Dermis blood vessel endothelial cell (primary cell): ENCODE data around the gene NUCB2. TPM values are rescaled to one million over a fixed set of nuclear protein-coding genes. Genes with fewer than 3 reads are reported as not detected.

ENCODE experiments used
- DNase-seq: peaks from one replicate; pipeline ENCODE4 v3.0.0; 2010
- total RNA-seq: library from RNA; depleted of rRNA; stranded (reverse); fragments of >200 nt; gene quantifications from 2 replicates; pipeline ENCODE4 v1.2.3, GENCODE V29; 2014

Gene NUCB2
- total RNA-seq, 1 donor from 2014 or later, result 57.2 TPM

DNA sequence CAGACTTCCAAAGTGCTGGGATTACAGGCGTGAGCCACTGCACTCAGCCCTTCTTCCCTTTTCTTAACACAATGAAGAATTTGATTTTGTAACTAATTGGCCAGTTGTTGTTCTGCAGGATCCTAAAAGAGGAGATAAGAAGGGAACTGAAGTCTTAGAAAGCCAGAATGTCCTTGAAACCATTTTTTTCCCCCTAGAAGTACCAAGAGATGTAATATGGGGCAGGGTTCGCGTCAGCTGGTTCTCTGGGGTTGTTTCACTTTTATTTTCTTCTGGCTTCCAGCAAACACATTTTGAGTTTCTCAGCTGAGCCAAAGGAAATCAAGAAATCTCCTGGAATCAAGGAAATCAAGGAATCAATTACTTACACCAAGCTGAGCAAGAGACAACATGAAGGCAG lies 7.6 kb upstream of the NUCB2 start:
- DNase-seq, result no peak

DNA sequence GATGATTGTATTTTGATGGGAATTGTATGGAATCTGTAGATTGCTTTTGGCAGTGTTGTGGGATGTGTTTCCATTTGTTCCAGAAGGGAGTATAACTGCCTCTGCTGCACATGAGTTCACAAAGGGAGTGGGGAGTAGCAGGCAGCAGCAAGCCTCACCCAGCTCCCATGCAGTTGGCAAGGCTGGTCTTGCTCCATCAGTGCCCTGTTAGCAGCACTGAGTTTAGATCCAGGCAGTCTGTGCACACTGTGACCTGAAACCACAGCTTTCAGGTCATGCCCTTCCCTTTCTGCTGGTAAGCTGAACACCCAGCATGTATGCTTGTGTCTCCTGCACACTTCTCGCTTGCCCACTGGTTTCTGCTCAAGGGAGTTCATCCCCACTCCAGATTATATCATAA lies 3.7 kb upstream of the NUCB2 start:
- no peak for DNase-seq

GRCh38 chr11:17273211-17273610 lies 3.3 kb upstream of the NUCB2 start:
- DNase-seq, result no peak

DNA sequence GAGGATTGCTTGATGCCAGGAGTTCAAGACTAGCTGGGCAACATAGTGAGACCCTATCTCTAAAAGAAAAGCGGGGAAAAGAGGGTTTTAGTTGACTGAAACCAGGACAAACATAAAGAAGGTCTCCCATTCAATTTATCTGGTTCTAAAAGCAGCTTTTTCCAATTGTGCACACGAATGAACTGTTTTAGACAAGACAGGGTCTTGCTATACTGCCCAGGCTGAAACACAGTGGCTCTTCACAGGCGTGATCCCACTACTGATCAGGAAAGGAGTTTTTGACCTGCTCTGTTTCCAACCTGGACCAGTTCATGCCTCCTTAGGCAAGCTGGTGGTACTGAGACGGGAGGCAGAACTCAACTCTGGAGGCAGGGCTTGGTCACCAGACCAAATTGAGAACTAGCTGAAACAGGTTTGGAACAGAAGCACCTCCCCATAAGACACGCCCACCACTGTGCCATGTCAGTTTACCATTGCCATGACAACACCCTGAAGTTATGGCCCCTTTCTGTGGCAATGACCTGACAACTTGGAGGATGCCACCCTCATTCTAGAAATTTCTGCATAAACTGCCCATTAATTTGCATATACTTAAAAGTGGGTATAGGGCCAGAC lies 2.8 kb upstream of the NUCB2 start:
- no peak for DNase-seq

GRCh38 chr11:17275400-17276235 lies 921 bp upstream of the NUCB2 start:
- peak; percentile 11 for DNase-seq

- DNase-seq, result peak; percentile 39
Measured at GRCh38 chr11:17277024-17277584, 565 bp downstream of the NUCB2 start.

DNA sequence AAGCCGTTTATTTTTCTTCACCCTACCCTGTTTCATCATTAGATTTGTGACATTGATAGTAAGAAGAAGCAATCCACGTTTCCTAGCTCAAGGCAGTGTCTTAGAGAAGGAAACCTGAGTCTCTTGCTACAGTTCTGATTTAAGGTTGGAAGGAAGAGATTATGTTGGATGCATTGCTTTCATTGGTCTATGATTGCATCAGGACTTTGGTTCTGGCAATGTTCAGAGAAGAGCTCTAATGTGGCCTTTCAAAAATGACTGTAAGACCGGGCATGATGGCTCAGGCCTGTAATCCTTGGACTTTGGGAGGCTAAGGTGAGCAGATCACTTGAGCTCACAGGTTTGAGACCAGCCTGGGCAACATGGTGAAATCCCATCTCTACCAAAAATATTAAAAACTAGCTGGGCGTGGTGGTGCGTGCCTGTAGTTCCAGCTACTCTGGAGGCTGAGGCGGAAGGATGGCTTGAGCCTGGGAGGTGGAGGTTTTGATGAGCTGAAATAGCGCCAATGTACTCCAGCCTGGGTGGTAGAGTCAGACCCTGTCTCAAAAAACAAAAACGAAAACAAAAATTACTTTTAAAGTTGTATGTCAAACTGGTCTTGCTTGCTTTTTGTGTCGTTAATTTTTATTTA lies 4.1 kb downstream of the NUCB2 start:
- no peak for DNase-seq

GRCh38 chr11:17286332-17286731 lies 9.8 kb downstream of the NUCB2 start:
- no peak for DNase-seq

DNA sequence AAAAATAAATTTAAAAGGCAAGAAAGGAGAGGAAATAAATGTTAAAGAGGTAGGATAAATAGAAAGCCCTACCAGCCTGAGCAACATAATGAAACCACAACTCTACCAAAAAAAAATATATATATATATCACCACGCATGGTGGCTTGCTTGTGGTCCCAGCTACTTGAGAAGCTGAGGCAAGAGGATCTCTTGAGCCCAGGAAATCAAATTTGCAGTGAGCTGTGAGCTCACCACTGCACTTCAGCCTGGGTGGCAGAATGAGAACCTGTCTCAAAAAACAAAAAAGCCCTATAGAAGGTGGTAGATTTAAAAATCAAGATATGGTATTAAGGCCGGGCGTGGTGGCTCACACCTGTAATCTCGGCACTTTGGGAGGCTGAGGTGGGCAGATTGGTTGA lies 10.5 kb downstream of the NUCB2 start:
- no peak for DNase-seq

- DNase-seq, result no peak
Measured at GRCh38 chr11:17291710-17292109, 15.2 kb downstream of the NUCB2 start.

DNA sequence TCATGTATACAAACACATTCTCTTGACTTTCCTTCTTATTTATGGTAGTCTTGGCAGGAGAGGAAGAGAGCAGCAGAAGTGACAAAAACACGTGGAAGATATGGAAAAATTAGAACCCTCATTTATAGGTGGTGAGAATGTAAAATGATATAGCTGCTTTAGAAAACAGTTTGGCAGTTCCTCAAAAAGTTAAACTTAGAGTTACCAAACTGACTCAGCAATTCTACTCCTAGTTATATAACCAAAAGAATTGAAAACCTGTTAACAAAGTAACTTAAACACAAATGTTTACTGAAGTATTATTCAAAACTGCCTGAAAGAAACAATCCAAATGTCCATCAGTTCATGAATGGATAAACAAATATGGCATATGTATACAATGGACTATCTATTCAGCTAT lies 16.8 kb downstream of the NUCB2 start:
- no peak for DNase-seq

- no peak for DNase-seq
Measured at GRCh38 chr11:17294033-17294432, 17.5 kb downstream of the NUCB2 start.

DNA sequence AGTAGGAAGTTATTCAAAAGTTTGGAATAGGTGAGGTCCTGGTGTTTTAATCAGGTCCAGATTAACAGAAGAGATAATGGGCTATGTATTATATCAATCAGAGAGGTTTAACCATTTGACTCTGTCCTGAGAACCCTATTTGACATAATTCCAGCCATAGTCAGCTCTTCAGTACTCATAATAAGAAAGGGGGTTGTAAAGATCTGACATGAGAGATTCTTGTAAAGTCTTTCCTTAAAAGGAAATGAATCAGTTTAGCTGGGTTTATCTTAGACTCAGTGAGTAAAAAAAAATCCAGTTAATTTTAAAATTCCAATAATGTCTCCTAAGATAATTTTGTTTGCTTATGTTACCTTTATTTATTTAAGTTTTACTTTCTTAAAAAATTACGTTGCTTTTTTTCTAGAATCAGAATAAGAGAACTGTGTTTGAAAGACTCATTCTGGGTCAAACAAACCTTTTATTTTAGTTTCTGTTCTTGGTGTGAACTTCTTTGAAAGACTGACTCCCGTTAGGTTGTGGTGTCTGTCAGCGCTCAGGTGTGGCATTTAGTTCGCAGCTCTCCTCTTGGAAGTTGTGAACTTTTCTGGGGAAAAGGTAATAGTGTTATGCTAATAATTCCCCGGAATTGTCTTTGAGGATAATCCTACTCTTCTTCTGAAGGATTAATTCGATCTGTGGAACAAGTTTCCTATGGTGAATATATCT lies 20.5 kb downstream of the NUCB2 start:
- peak; percentile 13 for DNase-seq

DNA sequence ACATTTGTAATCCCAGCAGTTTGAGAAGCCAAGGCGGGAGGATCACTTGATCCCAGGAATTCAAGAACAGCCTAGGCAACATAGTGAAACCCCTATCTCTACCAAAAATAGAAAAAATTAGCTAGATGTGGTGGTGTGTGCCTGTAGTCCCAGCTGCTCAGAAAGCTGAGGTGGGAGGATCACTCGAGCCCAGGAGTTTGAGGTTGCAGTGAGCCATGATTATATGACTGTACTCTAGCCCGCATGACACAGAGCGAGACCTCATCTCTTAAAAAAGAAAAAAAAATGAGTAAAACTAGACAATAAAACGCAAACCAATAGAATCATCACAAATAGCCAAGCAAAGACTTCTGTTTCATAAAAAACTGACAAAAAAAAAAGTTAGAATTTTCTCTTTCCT lies 21.8 kb downstream of the NUCB2 start:
- no peak for DNase-seq

DNA sequence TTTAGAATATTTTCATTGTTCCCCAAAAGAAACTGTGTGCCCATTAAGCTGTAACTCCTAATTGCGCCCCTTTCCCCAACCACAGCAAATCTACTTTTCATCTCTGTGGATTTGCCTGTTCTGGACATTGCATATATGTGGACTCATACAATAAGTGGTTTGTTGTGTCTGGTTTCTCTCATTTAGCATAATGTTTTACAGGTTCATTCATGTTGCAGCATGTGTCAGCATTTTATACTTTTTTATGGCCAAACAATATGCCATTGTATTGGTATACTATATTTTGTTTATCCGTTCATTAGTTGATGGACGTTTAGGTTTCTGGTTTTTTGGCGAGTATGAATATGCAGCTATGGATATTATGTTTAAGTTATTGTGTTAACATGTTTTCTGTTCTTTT lies 23.8 kb downstream of the NUCB2 start:
- no peak for DNase-seq

DNA sequence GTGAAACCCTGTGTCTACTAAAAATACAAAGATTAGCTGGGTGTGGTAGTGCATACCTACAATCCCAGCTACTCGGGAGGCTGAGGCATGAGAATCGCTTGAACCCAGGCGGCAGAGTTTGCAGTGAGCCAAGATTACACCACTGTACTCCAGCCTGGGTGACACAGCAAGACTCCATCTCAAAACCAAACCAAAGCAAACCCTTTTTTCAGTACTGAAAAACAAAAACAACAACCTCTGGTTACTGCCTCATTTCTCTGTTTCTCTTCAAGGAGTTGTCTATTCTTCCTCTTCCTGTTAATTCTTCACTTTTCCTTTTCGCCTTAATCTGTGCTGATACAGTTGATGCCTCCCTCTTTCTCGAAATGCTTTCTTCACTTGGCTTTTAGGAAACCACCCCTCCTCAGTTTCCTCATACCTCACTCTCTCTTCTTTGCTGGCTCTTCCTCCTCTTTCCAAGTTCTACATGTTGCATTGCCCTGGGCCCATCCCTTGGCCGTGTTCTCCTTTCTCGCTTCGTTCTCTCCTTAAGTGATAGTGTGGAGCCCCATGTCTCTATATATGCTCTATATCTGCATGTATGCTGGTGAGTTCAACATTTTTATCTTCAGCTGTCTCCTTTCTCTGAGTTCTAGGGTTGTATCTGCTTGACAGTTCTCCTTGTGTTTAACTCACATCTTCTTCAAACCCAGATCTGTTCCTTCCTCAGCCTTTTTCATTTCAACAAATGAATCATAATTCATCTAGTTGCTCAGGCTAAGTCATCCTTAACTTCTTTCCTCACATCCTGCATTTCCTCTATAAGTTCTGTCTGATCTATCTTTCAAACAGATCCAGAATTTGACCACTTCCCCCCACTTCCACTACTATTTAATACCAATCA lies 37.1 kb downstream of the NUCB2 start:
- no peak for DNase-seq

DNA sequence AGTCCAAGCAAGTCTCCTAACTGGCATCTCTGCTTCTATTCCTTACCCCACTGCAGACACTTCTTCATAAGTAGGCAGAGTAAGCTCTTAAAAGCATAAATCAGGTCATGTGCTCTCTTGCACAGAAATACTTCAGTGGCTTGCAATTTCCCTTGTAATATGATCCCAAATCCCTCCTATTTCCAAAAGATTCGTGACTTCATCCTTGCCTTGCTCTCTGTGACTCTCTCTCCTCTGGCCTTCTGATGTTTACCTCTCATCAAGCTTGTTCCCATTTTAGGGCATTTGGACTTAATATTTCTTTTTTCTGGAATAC lies 37.7 kb downstream of the NUCB2 start:
- peak; percentile 37 for DNase-seq

DNA sequence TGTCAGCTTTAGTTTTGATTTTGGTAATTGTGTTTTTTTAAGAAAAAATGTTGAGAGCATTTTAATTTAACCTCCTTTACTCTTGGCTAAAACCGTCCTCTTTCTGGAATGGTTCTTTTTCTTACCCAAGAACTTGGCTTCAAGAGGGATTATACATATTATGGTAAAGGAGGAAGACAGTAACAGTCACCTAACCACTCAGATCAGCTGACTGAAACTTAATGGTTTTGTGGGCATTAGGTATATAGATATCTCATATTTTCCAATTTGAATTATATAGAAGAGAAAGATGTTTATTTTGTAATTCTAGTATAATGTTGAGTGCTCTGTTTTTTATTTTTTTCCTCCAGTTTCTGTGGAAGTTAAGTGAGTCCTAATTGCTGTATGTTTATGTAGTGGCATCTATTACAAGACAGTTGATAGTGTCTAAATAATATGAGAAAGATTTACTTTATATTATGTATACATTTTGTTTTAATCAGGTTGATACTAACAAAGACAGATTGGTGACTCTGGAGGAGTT lies 38.4 kb downstream of the NUCB2 start:
- DNase-seq, result no peak

DNA sequence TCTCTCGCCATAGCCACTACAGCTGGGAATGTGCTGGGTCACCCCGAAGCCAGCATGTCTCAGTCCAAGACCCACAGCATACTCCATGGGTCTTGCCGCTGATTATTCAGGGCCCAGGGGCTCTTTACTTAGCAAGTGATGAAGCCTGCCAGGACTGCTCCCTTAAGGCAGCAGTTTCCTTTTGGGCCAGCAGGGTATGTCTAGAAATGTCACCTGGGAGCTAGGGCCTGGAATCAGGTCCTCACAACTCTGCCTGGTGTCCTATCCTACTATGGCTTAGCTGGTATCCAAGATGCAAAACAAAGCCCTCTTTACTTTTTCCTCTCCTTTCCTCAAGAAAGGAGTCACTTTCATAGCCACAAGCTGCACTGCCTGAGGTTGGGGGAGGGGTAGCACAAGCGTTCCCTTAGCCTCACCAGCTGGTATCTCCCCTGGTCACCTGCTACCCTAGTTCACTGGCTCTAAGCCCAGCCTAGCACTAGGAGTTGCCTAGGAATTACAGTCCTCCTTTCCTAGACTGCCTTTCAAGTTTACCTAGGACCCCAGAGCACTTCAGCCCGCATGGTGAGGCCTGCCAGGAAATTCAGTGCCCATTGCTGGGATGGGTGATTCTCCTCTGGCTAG lies 52.4 kb downstream of the NUCB2 start:
- DNase-seq, result no peak

DNA sequence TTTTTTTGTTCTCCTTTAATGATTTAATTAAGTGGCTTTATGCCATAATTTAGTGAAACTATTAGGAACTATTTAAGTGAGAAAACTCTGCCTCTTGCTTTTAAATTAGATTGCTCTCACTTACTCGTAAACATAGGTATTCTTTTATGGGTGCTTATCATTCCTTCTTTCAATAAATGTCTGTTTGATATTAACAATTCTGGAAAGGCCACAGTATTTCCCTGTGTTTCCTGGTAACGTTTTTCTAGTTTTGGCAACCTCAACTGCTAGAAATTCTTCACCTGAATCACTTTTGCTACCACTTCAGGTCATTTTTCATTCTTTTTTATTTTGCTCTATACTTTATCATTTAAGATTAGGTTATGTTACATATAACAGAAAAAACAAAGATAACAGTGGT lies 55.1 kb downstream of the NUCB2 start:
- no peak for DNase-seq
